Neural progenitor cell (in vitro differentiated cells): ENCODE data around the gene STXBP4. TPM values are rescaled to one million over a fixed set of nuclear protein-coding genes. Genes with fewer than 3 reads are reported as not detected.
A peak's percentile ranks its signal among the peaks of the same experiment; 100 is the strongest.

Experiments used
- DNase-seq: peaks from one replicate; pipeline ENCODE4 v3.0.0-alpha.2; 2016; ENCODE audit warnings: low spot score
- H2AFZ ChIP-seq: fragments of 200-600 bp; sonication (generic); replicated peaks from 2 replicates; pipeline ENCODE4 v1.6.1; 2016; ENCODE audit warnings: antibody characterized with exemption
- H3F3A ChIP-seq: fragments of 200-600 bp; sonication (generic); 2 replicates; pipeline ENCODE4 v1.6.1; 2016; ENCODE audit warnings: antibody characterized with exemption, low read depth
- H3K27ac ChIP-seq: fragments of 200-600 bp; sonication (generic); 2 replicates; pipeline ENCODE4 v1.5.1; 2016; ENCODE audit warnings: mild to moderate bottlenecking
- H3K27me3 ChIP-seq: fragments of 200-600 bp; sonication (generic); 2 replicates; pipeline ENCODE4 v1.6.1; 2016; ENCODE audit warnings: mild to moderate bottlenecking, moderate library complexity
- H3K36me3 ChIP-seq: fragments of 200-600 bp; sonication (generic); 2 replicates; pipeline ENCODE4 v1.5.1; 2016
- H3K4me1 ChIP-seq: fragments of 200-600 bp; sonication (generic); 2 replicates; pipeline ENCODE4 v1.6.1; 2016; ENCODE audit warnings: mixed run types
- H3K4me2 ChIP-seq: fragments of 200-600 bp; sonication (generic); 2 replicates; pipeline ENCODE4 v1.6.1; 2016
- H3K4me3 ChIP-seq: fragments of 200-600 bp; sonication (generic); 2 replicates; pipeline ENCODE4 v1.5.1; 2016
- H3K79me2 ChIP-seq: fragments of 200-600 bp; sonication (generic); 2 replicates; pipeline ENCODE4 v1.6.1; 2016; ENCODE audit warnings: low read depth
- H3K9ac ChIP-seq: fragments of 200-600 bp; sonication (generic); 2 replicates; pipeline ENCODE4 v1.6.1; 2016
- H3K9me3 ChIP-seq: fragments of 200-600 bp; sonication (generic); 2 replicates; pipeline ENCODE4 v1.5.1; 2016; ENCODE audit warnings: low read depth
- H4K20me1 ChIP-seq: fragments of 200-600 bp; sonication (generic); 2 replicates; pipeline ENCODE4 v1.6.1; 2016; ENCODE audit warnings: low read depth
- H3K27ac Mint-ChIP-seq: 3 replicates; pipeline ENCODE4 v1.8.0; 2021; ENCODE audit warnings: mixed read lengths
- H3K27me3 Mint-ChIP-seq: 2 replicates; pipeline ENCODE4 v1.8.0; 2022; ENCODE audit warnings: low read depth, mild to moderate bottlenecking, inconsistent platforms, moderate library complexity, mixed read lengths; ENCODE audit not compliant: insufficient read depth
- H3K36me3 Mint-ChIP-seq: 3 replicates; pipeline ENCODE4 v1.8.0; 2021; ENCODE audit warnings: mixed read lengths
- H3K4me1 Mint-ChIP-seq: 3 replicates; pipeline ENCODE4 v1.8.0; 2021; ENCODE audit warnings: mixed read lengths
- H3K4me3 Mint-ChIP-seq: 3 replicates; pipeline ENCODE4 v1.8.0; 2021; ENCODE audit warnings: mild to moderate bottlenecking, moderate library complexity, mixed read lengths
- H3K9me3 Mint-ChIP-seq: 3 replicates; pipeline ENCODE4 v1.8.0; 2020; ENCODE audit warnings: mixed read lengths
- EZH2 ChIP-seq: fragments of 200-600 bp; sonication (generic); IDR thresholded peaks from 2 replicates; pipeline ENCODE4 v1.6.1; 2017; ENCODE audit warnings: antibody characterized with exemption, mild to moderate bottlenecking, moderate library complexity
- EZH2phosphoT487 ChIP-seq: fragments of 200-600 bp; sonication (generic); IDR thresholded peaks from 2 replicates; pipeline ENCODE4 v1.6.1; 2017; ENCODE audit warnings: antibody characterized with exemption
- total RNA-seq: library from RNA; depleted of rRNA; stranded (reverse); fragments of >200 nt; gene quantifications from 2 replicates; pipeline ENCODE4 v1.2.3, GENCODE V29; 2015; ENCODE audit warnings: low replicate concordance
- TF ChIP-seq, protein P1 (sequence below): fragments of 200-600 bp; sonication (generic); IDR thresholded peaks from 2 replicates; pipeline ENCODE4 v1.5.1; 2017; ENCODE audit warnings: antibody characterized with exemption, mild to moderate bottlenecking

Gene STXBP4
- total RNA-seq, 1 donor from 2014 or later, result 111 TPM

DNA sequence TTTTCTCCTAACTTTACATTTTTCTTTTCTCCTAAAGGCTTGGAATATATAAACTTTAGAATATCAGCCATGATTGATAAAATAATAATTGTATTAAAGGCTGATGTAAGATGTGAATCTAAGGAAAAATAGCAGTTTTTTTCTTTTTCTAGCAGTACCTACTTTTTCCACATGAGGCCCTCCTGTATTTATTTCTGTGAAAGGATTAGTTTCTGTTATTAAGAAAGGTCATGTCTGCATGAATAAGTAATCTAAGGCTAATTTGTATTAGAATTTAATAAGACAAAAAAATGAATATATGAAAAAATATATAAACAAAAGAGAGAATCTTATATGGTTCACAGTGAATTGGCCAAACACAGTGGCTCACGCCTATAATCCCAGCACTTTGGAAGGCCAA, 85.3 kb downstream of the STXBP4 start:
- Histone ChIP-seq H3K27me3 (no peaks in the 10 kb centered on the region), H3K79me2 (no peaks in the 10 kb centered on the region), H3K4me3 (no peak overlapping the region), H3K27ac (no peak overlapping the region), H3K4me2 (no peak overlapping the region), H2AFZ (no peak overlapping the region), H3K4me1 (no peaks in the 10 kb centered on the region), H3K9me3 (no peaks in the 10 kb centered on the region), H3F3A (no peaks in the 10 kb centered on the region), H3K9ac (no peak overlapping the region), H4K20me1 (no peaks in the 10 kb centered on the region), H3K36me3 (no peaks in the 10 kb centered on the region)
- Mint-ChIP-seq H3K27me3 (peaks cover 2% of the 10 kb centered on the region), H3K27ac (no peak overlapping the region), H3K9me3 (no peaks in the 10 kb centered on the region), H3K36me3 (peaks cover 2% of the 10 kb centered on the region), H3K4me3 (no peak overlapping the region), H3K4me1 (peaks cover 4% of the 10 kb centered on the region)
- TF ChIP-seq, protein P1, sequence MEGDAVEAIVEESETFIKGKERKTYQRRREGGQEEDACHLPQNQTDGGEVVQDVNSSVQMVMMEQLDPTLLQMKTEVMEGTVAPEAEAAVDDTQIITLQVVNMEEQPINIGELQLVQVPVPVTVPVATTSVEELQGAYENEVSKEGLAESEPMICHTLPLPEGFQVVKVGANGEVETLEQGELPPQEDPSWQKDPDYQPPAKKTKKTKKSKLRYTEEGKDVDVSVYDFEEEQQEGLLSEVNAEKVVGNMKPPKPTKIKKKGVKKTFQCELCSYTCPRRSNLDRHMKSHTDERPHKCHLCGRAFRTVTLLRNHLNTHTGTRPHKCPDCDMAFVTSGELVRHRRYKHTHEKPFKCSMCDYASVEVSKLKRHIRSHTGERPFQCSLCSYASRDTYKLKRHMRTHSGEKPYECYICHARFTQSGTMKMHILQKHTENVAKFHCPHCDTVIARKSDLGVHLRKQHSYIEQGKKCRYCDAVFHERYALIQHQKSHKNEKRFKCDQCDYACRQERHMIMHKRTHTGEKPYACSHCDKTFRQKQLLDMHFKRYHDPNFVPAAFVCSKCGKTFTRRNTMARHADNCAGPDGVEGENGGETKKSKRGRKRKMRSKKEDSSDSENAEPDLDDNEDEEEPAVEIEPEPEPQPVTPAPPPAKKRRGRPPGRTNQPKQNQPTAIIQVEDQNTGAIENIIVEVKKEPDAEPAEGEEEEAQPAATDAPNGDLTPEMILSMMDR, result peak; percentile 32
- TF ChIP-seq EZH2phosphoT487, result no peak
- TF ChIP-seq EZH2, result no peak
- no peak for DNase-seq

DNA sequence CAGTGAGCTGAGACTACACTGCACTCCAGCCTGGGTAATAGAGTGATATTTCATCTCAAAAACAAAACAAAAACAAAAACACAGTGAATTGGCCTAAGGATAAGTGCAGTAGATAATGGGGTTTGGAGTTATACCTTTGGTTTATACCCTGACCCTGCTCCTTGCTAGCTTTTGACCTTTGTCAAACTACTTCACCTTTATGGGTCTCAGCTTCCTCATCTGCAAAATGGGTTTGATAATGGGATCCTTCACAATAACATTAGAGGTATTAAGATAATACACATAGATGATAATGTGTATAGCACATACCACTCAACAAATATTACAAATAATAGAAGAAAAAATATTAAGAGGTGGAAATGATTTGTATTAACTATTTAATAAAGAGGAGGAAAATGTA, 85.9 kb downstream of the STXBP4 start:
- Mint-ChIP-seq H3K27ac (no peak overlapping the region), H3K9me3 (no peaks in the 10 kb centered on the region), H3K36me3 (peaks cover 2% of the 10 kb centered on the region), H3K27me3 (peaks cover 2% of the 10 kb centered on the region), H3K4me3 (no peak overlapping the region), H3K4me1 (peaks cover 4% of the 10 kb centered on the region)
- no peaks in the 10 kb centered on the region for H3K4me1 ChIP-seq
- no peak for TF ChIP-seq EZH2
- no peak for TF ChIP-seq EZH2phosphoT487
- TF ChIP-seq, protein P1, result no peak
- no peaks in the 10 kb centered on the region for H3K79me2 ChIP-seq
- no peak overlapping the region for H2AFZ ChIP-seq
- no peak overlapping the region for H3K27ac ChIP-seq
- no peaks in the 10 kb centered on the region for H3K36me3 ChIP-seq
- H3K9me3 ChIP-seq, result no peaks in the 10 kb centered on the region
- no peak overlapping the region for H3K4me3 ChIP-seq
- no peak overlapping the region for H3K9ac ChIP-seq
- no peaks in the 10 kb centered on the region for H3K27me3 ChIP-seq
- no peak for DNase-seq
- no peak overlapping the region for H3K4me2 ChIP-seq
- H3F3A ChIP-seq, result no peaks in the 10 kb centered on the region
- H4K20me1 ChIP-seq, result no peaks in the 10 kb centered on the region

DNA sequence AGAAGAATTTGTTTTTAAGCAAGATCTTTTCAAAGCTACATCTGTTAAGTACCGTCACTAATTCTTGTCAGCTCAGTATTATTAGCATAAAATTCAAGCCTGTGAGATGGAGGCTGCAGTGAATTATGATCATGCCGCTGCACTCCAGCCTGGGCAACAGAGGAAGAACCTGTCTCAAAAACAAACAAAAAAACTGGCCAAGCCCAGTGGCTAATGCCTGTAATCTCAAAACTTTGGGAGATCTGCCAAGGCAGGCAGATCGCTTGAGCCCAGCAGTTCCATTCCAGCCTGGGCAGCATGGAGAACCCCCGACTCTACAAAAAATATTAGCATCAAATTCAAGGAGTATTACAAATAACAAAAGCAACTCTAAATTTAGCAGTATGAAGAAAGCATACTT, 88.0 kb downstream of the STXBP4 start:
- Mint-ChIP-seq H3K36me3 (no peaks in the 10 kb centered on the region), H3K4me1 (peaks cover 4% of the 10 kb centered on the region), H3K27me3 (peaks cover 2% of the 10 kb centered on the region), H3K9me3 (no peaks in the 10 kb centered on the region), H3K4me3 (no peak overlapping the region), H3K27ac (peak overlapping the region; percentile 17)
- Histone ChIP-seq H2AFZ (no peak overlapping the region), H3K4me1 (no peaks in the 10 kb centered on the region), H3K27ac (no peak overlapping the region), H3K9me3 (no peaks in the 10 kb centered on the region), H4K20me1 (no peaks in the 10 kb centered on the region), H3F3A (no peaks in the 10 kb centered on the region), H3K4me3 (no peak overlapping the region), H3K4me2 (no peak overlapping the region), H3K27me3 (no peaks in the 10 kb centered on the region), H3K36me3 (no peaks in the 10 kb centered on the region), H3K9ac (no peak overlapping the region), H3K79me2 (no peaks in the 10 kb centered on the region)
- TF ChIP-seq EZH2phosphoT487, result no peak
- TF ChIP-seq, protein P1, result no peak
- DNase-seq, result no peak

DNA sequence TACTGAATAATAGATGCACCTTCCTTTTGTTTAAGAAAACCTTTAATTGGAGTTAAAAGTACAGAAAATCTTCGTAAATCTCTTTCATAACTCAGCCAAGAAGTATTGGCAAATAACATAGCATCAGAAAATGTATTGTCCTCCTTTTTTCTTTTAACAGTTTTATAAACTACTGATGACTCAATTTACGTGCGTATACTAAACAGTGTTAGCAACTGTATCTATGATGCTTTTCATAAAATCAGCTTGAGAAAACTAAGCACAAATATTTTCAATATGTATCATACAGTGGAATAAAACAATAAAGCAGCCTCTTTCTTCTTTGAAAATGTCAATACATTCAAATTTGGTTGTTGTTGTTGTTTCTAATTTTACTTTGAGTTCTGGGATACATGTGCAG, 88.6 kb downstream of the STXBP4 start:
- no peak overlapping the region for H3K27ac ChIP-seq
- no peak overlapping the region for H2AFZ ChIP-seq
- no peaks in the 10 kb centered on the region for H3K79me2 ChIP-seq
- no peak overlapping the region for H3K4me3 ChIP-seq
- H3F3A ChIP-seq, result no peaks in the 10 kb centered on the region
- no peak overlapping the region for H3K9ac ChIP-seq
- Mint-ChIP-seq H3K36me3 (no peaks in the 10 kb centered on the region), H3K4me3 (no peak overlapping the region), H3K27ac (no peak overlapping the region), H3K27me3 (peaks cover 2% of the 10 kb centered on the region), H3K9me3 (no peaks in the 10 kb centered on the region), H3K4me1 (peaks cover 4% of the 10 kb centered on the region)
- no peaks in the 10 kb centered on the region for H3K9me3 ChIP-seq
- no peaks in the 10 kb centered on the region for H3K4me1 ChIP-seq
- H4K20me1 ChIP-seq, result no peaks in the 10 kb centered on the region
- H3K27me3 ChIP-seq, result no peaks in the 10 kb centered on the region
- TF ChIP-seq EZH2phosphoT487, result no peak
- TF ChIP-seq EZH2, result no peak
- TF ChIP-seq, protein P1, result no peak
- H3K4me2 ChIP-seq, result no peak overlapping the region
- no peak for DNase-seq
- H3K36me3 ChIP-seq, result no peaks in the 10 kb centered on the region
